Measurements from ENCODE around the gene TTYH1.

GRCh38 chr19:54473892-54474372 lies 58.7 kb downstream of the TTYH1 start:
- TF ChIP-seq YY1 (IDR thresholded peaks at IDR 0.05; ENCODE audit: insufficient read depth, insufficient read length) = no peak
- no peak for TF ChIP-seq SUZ12 (IDR thresholded peaks at IDR 0.05; ENCODE audit: extremely low read depth, insufficient read depth, insufficient read length)
- no peak for TF ChIP-seq ZNF274 (IDR thresholded peaks at IDR 0.05; ENCODE audit: low read depth, low read length)
